Head of caudate nucleus (tissue), 42 donors: ENCODE results near the gene POGZ.
"Not testable (repeated sequence)": the region's sequence is repeated elsewhere in the genome, so short reads cannot be mapped to it uniquely, and the experiment has no call there.

ENCODE experiments used
- DNase-seq, 42 donors: peaks; one replicate each; pipeline versions ENCODE4 v3.0.0 to v3.0.0-alpha.2; 2020 to 2021; ENCODE audit warnings: mixed read lengths in 7 of 42
- intact Hi-C: fragments of 100-400 bp; cut with DNase I; formaldehyde crosslinking; loops from one replicate; pipeline ENCODE4 v1.15.0; 2022

The POGZ gene

GRCh38 chr1:151391079-151391563 is 68.2 kb downstream of the POGZ start:
- intact Hi-C loops, result loop anchor here (10.0 kb wide), 2 partner anchors 46 to 96 kb away; partner anchors contain the start of gene RFX5
- no peak for DNase-seq

DNA sequence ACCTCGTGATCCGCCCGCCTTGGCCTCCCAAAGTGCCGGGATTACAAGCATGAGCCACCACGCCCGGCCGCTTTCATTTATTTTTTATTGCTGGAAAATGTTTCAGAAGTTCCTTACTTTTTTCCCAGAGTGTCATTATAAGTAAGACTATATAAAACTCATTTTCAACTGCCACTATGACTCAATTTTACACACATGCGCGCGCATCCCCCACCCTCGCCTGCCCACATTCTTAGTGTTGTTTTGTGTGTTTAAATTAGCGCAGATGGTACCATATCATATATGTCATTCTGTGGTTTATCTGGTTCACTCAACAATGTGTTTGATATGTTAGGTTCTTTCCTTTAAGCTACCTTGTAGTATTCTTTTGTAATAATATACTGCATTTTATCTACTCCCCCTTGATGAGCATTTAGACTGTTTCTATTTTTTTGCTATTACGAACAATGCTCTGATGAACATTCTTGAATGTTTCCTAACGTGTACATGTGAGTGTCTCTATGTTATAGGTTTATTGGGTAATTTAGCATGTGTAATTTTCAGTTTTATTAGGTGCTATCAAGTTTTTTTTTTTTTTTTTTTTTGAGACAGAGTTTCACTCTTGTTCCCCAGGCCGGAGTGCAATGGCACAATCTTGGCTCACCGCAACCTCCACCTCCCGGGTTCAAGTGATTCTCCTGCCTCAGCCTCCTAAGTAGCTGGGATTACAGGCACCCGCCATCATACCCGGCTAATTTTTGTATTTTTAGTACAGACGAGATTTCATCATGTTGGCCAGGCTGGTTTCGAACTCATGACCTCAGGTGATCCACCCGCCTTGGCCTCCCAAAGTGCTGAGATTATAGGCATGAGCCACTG is 68.8 kb downstream of the POGZ start:
- not testable (repeated sequence) for DNase-seq

GRCh38 chr1:151386002-151386401 is 73.3 kb downstream of the POGZ start:
- DNase-seq, result no peak
- intact Hi-C loops, result no loop called here

More for the DNA sequence above, 68.8 kb downstream of the POGZ start:
- intact Hi-C loops, result loop anchor here (10.0 kb wide), 2 partner anchors 46 to 96 kb away; partner anchors contain the start of gene RFX5

DNA sequence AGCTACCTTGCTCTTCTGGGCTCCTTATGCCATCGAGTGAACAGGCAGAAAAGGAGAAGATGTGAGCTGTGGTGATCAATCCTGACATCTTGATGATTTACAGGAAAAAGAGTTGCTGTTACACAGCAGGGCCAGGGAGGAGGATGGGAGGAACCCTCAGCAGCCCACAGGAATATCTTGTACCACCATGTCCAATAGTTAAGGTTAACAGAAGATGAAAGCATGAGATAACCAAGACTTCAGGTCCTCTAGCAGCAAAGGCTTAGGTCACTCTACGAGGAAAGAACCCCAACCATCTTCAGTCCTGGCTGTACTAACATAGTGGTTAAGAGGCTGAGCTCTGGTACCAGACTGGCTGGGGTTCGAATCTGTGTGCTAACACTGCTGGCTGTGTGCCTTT is 74.7 kb downstream of the POGZ start:
- no peak for DNase-seq
- intact Hi-C loops, result no loop called here

DNA sequence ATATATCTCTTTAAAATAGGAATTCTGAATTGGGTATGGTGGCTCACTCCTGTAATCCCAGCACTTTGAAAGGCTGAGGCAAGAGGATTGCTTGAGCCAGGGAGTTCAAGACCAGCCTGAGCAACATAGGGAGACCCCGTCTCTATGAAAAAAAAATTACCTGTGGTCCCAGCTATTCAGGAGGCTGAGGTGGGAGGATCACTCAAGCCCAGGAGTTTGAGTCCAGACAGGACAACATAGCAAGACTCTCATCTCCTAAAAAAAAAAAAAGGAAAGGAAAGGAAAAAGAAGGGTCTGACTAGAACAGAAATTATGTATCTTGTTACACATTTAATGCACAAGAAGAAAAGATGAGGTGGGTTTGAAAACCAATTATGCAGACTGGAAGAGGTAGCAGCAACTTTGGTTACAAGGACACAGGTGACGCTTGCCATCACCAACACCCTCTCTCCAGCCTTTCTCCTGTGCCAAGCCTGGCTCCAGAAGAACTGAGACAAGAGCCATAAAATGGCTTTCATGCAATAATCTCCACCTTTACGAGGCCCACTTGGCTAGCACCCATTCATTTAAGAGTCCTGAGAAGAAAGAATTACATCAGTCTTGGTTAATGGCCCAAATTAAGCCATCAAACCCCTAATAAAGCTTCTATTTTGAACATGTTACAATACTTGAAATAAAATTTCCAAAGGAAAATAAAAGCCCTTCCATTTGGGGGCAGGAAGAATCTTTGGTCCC is 82.0 kb downstream of the POGZ start:
- intact Hi-C loops, result no loop called here
- no peak for DNase-seq

DNA sequence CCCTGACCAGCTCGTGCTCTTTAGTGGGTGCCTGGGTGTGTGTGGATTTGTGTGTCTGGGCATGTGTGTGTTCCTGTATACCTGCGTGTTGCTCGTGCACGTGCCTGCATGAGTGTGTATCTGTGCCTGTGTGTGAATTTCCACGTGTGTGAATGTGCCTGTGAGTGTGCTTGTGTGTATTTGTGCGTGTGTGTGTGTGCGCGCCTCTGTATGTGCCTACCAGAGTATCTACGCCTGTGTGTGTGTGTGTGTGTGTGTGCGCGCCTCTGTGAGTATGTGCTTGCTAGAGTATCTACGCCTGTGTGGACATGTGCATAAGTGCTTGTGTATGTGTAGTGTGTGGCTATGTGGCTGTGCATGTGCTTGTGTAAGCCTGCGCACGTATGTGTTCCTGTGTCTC is 86.1 kb downstream of the POGZ start:
- intact Hi-C loops, result no loop called here
- no peak for DNase-seq

DNA sequence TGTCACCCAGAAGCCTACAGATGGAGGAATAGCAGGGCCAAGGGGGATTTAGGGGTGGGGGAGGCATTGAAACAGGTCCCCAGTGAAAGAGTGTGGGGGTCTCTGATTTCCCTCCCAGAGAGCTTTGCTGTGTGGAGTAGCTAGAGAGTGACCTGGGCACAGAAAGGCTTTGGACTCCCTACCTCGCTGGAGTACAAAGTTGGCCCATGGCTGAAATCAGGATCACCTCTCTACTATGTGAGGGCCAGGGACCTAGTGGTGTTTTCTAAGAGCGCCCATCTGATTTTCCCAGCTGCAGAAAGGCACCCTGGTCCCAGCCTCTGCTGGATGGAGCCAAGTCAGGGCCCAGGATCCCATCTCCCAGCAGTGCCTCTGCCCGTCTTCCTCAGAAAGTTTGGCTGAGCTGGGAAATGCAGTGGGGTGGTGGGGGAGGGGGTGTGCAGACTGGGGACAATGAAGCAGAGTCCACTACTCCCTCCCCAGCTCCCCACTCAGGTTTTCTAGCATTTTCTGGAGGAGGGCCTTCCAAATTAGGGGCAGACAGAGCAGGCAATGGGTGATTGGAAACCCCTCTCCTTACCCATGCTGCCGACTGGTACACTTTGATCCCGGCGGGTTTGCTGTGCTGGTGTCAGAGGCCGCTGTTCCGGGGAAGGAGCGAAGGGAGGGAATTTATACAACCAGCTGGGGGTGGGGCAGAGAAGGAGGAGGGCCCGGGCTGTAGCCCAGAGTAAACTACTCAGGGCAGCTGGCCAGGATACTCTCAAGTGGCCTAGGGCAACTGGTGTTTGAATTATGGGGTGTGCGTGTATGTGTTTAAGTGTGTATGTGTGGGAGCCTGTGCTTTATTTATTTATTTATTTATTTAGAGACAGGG is 87.0 kb downstream of the POGZ start, which contains the start of gene SELENBP1:
Gene SELENBP1, minus strand, starts transcription at position 648 of the 877 bp plus-strand sequence. Its CDS starts 64 bp downstream, at position 584.
- peak; percentile 31 to 85 (median 60) for DNase-seq
- intact Hi-C loops, result no loop called here

- peak in 40 of 42 donors; percentile 9 to 72 (median 48) for DNase-seq
- intact Hi-C loops, result no loop called here
These were observed 87.8 kb downstream of the POGZ start for GRCh38 chr1:151371370-151372057.

- peak in 3 of 42 donors; percentile 9 to 38 (median 15) for DNase-seq
- intact Hi-C loops, result no loop called here
These were observed 88.9 kb downstream of the POGZ start for GRCh38 chr1:151370211-151370911.

DNA sequence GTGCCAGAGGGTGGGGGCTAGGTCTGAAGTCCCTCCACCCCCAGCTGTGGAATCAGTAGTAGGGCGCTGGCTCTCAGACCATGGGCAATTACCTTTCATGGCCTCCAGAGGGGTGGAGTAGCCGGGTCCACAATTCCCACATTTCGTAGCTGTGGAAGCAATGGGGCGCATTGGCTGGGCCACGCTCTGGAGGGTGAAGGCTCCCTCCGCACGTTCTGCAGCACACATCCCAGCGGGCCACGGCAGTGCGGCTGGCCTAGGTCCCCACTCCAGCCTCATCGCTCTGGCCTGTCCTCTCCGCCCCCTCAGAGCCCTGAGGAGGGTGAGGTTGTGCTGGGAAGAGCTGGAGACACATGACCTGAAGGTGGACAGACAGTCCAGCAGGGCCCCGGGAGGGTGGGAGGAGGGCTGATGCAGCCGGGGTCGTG is 89.7 kb downstream of the POGZ start:
- DNase-seq, result no peak
- intact Hi-C loops, result no loop called here

GRCh38 chr1:151369302-151369610 is 90.0 kb downstream of the POGZ start:
- intact Hi-C loops, result no loop called here
- no peak for DNase-seq

- intact Hi-C loops, result no loop called here
- no peak for DNase-seq
These were observed 90.6 kb downstream of the POGZ start for GRCh38 chr1:151368393-151369301.

DNA sequence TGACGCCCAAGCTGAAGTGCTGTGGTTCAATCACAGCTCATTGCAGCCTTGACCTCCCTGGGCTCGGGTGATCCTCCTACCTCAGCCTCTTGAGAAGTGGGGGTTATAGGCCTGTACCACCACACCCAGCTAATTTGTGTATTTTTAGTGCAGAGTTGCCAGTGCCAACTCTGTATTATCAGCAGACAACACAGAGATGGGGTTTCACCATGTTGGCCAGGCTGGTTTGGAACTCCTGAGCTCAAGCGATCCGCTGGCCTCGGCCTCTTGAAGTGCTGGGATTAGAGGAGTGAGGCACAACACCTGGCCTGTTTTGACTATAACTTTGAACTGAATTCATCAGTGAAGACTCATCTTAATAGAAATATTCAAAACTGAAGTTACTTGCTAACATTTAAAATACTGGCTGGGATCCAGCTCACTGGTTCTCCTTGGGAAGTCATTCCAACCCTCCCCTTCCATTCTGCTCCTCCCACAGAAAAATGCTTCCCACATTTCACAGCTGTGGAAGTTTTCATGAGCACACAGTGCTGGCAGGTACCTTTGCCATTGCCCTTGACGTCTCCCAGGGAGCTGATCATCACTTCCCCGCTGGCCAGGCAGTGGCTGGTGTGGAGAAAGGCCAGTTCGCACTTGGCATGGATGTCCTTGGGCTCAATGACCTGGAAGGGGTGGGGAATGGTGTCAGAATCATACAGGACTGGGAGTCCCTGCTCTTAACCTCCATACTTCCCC is 91.5 kb downstream of the POGZ start:
- DNase-seq, result peak in 27 of 42 donors; percentile 9 to 80 (median 37)

GRCh38 chr1:151364996-151365395 is 94.3 kb downstream of the POGZ start:
- DNase-seq, result no peak
- intact Hi-C loops, result no loop called here

More for the DNA sequence above, 91.5 kb downstream of the POGZ start:
- intact Hi-C loops, result no loop called here

GRCh38 chr1:151362308-151363155 is 96.8 kb downstream of the POGZ start:
- intact Hi-C loops, result no loop called here
- no peak for DNase-seq
